HepG2 (cell line): ENCODE measurements around the gene FITM1. TPM values are rescaled to one million over a fixed set of nuclear protein-coding genes. Genes with fewer than 3 reads are reported as not detected.

ENCODE experiments used
- E2F5 ChIP-seq: sonication (generic); formaldehyde crosslinking; conservative IDR thresholded peaks from 2 replicates; pipeline ENCODE4 v1.4.0; 2020; ENCODE audit warnings: missing genetic modification reagents
- FOXC1 ChIP-seq: sonication (generic); formaldehyde crosslinking; IDR thresholded peaks from 2 replicates; pipeline ENCODE4 v1.8.0; 2022; ENCODE audit warnings: mild to moderate bottlenecking, missing genetic modification reagents, borderline replicate concordance
- HHEX ChIP-seq: IDR thresholded peaks from 2 replicates; pipeline ENCODE4 v1.6.1; 2016; ENCODE audit warnings: control low read depth
- IKZF4 ChIP-seq: sonication (generic); formaldehyde crosslinking; IDR thresholded peaks from 2 replicates; pipeline ENCODE4 v1.5.1; 2020; ENCODE audit warnings: borderline replicate concordance, mild to moderate bottlenecking, low read depth, missing genetic modification reagents; ENCODE audit errors: not compliant biosample characterization
- MAZ ChIP-seq, 2 experiments: sonication (generic) in 1 of 2; formaldehyde crosslinking in 1 of 2; IDR thresholded peaks; 2 replicates each; pipeline versions ENCODE4 v1.5.0 to v1.6.1; 2012 to 2020; ENCODE audit warnings: low read depth in 2 of 2, mild to moderate bottlenecking in 2 of 2, borderline replicate concordance in 1 of 2, improper control_type of control experiment in 1 of 2, low read length in 1 of 2, missing genetic modification reagents in 1 of 2, moderate library complexity in 1 of 2
- NAIF1 ChIP-seq: sonication (generic); formaldehyde crosslinking; IDR thresholded peaks from 2 replicates; pipeline ENCODE4 v1.5.0; 2020; ENCODE audit warnings: mild to moderate bottlenecking, missing genetic modification reagents, borderline replicate concordance
- NCOA1 ChIP-seq: sonication (generic); formaldehyde crosslinking; IDR thresholded peaks from 2 replicates; pipeline ENCODE4 v1.9.0; 2021; ENCODE audit warnings: missing genetic modification reagents
- ZBTB33 ChIP-seq: sonication (generic); formaldehyde crosslinking; IDR thresholded peaks from 2 replicates; pipeline ENCODE4 v1.4.0; 2020; ENCODE audit warnings: missing genetic modification reagents
- ZFY ChIP-seq: sonication (generic); formaldehyde crosslinking; IDR thresholded peaks from 2 replicates; pipeline ENCODE4 v1.4.0; 2020; ENCODE audit warnings: missing genetic modification reagents
- polyA plus RNA-seq, 8 experiments: library from polyadenylated mRNA; depleted of rRNA in 3 of 8; stranded (reverse) in 7 of 8; unstranded in 1 of 8; fragments of >200 nt; fragmentation: Illumina TruSeq in 4 of 8; extraction: Trizol in 4 of 8; gene quantifications; 2 replicates each; pipeline versions ENCODE4 v1.2.1 to v1.2.3, GENCODE V29; 2011 to 2016; ENCODE audit warnings: low read depth in 4 of 8, missing spikeins in 1 of 8, mixed read lengths in 1 of 8; ENCODE audit not compliant: insufficient read depth in 1 of 8
- total RNA-seq, 5 experiments: library from RNA; depleted of rRNA; stranded (reverse); fragments of >200 nt; fragmentation: Illumina TruSeq; extraction: Trizol; gene quantifications; 2 replicates each; pipeline ENCODE4 v1.2.3, GENCODE V29; 2016; ENCODE audit warnings: low read depth in 1 of 5
- TF ChIP-seq, protein P1 (sequence below): sonication (generic); formaldehyde crosslinking; conservative IDR thresholded peaks from 2 replicates; pipeline ENCODE4 v1.8.0; 2022; ENCODE audit warnings: missing genetic modification reagents
- TF ChIP-seq, protein P2 (sequence below): sonication (generic); formaldehyde crosslinking; IDR thresholded peaks from 2 replicates; pipeline ENCODE4 v1.5.0; 2020; ENCODE audit warnings: mild to moderate bottlenecking, missing genetic modification reagents, borderline replicate concordance
- TF ChIP-seq, protein P3 (sequence below): sonication (generic); formaldehyde crosslinking; IDR thresholded peaks from 2 replicates; pipeline ENCODE4 v1.4.0; 2020; ENCODE audit warnings: missing genetic modification reagents, borderline replicate concordance
- TF ChIP-seq, protein P4 (sequence below): sonication (generic); formaldehyde crosslinking; IDR thresholded peaks from 2 replicates; pipeline ENCODE4 v1.4.0; 2020; ENCODE audit warnings: missing genetic modification reagents

FITM1 gene
- total and polyA plus RNA-seq, 2 of the 13 experiments (the other 11 are each of a cell fraction or from before 2014, with no cell fraction given), result 2.7 to 5.8 TPM

GRCh38 chr14:24080888-24081738 lies 49.3 kb upstream of the FITM1 start (continued):
- TF ChIP-seq, protein P1, sequence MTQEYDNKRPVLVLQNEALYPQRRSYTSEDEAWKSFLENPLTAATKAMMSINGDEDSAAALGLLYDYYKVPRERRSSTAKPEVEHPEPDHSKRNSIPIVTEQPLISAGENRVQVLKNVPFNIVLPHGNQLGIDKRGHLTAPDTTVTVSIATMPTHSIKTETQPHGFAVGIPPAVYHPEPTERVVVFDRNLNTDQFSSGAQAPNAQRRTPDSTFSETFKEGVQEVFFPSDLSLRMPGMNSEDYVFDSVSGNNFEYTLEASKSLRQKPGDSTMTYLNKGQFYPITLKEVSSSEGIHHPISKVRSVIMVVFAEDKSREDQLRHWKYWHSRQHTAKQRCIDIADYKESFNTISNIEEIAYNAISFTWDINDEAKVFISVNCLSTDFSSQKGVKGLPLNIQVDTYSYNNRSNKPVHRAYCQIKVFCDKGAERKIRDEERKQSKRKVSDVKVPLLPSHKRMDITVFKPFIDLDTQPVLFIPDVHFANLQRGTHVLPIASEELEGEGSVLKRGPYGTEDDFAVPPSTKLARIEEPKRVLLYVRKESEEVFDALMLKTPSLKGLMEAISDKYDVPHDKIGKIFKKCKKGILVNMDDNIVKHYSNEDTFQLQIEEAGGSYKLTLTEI (CRISPR knock-in tag), result no peak
- TF ChIP-seq E2F5 (peak; percentile 55; the same call in 1 of the 2 replicates), HHEX (CRISPR knock-in tag) (no peak), ZBTB33 (no peak), IKZF4 (CRISPR knock-in tag) (peak; percentile 34), NCOA1 (CRISPR knock-in tag) (no peak), NAIF1 (no peak), ZFY (peak; percentile 96), FOXC1 (no peak; the same call in 1 of the 2 replicates), MAZ (IDR thresholded peaks at IDR 0.05; ENCODE audit: borderline replicate concordance, low read depth, low read length) (0 out of 2 replicates have a peak, but pooled peaks have one; percentile 12), MAZ (CRISPR knock-in tag; IDR thresholded peaks at IDR 0.05; ENCODE audit: low read depth) (peak; percentile 94)
- TF ChIP-seq, protein P2, sequence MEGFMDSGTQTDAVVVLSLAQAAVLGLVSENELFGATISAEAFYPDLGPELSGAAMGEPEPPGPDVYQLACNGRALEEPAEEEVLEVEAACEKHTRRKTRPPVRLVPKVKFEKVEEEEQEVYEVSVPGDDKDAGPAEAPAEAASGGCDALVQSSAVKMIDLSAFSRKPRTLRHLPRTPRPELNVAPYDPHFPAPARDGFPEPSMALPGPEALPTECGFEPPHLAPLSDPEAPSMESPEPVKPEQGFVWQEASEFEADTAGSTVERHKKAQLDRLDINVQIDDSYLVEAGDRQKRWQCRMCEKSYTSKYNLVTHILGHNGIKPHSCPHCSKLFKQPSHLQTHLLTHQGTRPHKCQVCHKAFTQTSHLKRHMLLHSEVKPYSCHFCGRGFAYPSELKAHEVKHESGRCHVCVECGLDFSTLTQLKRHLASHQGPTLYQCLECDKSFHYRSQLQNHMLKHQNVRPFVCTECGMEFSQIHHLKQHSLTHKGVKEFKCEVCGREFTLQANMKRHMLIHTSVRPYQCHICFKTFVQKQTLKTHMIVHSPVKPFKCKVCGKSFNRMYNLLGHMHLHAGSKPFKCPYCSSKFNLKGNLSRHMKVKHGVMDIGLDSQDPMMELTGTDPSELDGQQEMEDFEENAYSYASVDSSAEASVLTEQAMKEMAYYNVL (CRISPR knock-in tag), result peak; percentile 58; the same call in 1 of the 2 replicates
- TF ChIP-seq, protein P3, sequence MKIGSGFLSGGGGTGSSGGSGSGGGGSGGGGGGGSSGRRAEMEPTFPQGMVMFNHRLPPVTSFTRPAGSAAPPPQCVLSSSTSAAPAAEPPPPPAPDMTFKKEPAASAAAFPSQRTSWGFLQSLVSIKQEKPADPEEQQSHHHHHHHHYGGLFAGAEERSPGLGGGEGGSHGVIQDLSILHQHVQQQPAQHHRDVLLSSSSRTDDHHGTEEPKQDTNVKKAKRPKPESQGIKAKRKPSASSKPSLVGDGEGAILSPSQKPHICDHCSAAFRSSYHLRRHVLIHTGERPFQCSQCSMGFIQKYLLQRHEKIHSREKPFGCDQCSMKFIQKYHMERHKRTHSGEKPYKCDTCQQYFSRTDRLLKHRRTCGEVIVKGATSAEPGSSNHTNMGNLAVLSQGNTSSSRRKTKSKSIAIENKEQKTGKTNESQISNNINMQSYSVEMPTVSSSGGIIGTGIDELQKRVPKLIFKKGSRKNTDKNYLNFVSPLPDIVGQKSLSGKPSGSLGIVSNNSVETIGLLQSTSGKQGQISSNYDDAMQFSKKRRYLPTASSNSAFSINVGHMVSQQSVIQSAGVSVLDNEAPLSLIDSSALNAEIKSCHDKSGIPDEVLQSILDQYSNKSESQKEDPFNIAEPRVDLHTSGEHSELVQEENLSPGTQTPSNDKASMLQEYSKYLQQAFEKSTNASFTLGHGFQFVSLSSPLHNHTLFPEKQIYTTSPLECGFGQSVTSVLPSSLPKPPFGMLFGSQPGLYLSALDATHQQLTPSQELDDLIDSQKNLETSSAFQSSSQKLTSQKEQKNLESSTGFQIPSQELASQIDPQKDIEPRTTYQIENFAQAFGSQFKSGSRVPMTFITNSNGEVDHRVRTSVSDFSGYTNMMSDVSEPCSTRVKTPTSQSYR, result peak; percentile 39; the same call in 1 of the 2 replicates
- TF ChIP-seq, protein P4, sequence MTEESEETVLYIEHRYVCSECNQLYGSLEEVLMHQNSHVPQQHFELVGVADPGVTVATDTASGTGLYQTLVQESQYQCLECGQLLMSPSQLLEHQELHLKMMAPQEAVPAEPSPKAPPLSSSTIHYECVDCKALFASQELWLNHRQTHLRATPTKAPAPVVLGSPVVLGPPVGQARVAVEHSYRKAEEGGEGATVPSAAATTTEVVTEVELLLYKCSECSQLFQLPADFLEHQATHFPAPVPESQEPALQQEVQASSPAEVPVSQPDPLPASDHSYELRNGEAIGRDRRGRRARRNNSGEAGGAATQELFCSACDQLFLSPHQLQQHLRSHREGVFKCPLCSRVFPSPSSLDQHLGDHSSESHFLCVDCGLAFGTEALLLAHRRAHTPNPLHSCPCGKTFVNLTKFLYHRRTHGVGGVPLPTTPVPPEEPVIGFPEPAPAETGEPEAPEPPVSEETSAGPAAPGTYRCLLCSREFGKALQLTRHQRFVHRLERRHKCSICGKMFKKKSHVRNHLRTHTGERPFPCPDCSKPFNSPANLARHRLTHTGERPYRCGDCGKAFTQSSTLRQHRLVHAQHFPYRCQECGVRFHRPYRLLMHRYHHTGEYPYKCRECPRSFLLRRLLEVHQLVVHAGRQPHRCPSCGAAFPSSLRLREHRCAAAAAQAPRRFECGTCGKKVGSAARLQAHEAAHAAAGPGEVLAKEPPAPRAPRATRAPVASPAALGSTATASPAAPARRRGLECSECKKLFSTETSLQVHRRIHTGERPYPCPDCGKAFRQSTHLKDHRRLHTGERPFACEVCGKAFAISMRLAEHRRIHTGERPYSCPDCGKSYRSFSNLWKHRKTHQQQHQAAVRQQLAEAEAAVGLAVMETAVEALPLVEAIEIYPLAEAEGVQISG, result peak; percentile 78
